ENCODE results near the gene E2F4.

E2F4 gene

DNA sequence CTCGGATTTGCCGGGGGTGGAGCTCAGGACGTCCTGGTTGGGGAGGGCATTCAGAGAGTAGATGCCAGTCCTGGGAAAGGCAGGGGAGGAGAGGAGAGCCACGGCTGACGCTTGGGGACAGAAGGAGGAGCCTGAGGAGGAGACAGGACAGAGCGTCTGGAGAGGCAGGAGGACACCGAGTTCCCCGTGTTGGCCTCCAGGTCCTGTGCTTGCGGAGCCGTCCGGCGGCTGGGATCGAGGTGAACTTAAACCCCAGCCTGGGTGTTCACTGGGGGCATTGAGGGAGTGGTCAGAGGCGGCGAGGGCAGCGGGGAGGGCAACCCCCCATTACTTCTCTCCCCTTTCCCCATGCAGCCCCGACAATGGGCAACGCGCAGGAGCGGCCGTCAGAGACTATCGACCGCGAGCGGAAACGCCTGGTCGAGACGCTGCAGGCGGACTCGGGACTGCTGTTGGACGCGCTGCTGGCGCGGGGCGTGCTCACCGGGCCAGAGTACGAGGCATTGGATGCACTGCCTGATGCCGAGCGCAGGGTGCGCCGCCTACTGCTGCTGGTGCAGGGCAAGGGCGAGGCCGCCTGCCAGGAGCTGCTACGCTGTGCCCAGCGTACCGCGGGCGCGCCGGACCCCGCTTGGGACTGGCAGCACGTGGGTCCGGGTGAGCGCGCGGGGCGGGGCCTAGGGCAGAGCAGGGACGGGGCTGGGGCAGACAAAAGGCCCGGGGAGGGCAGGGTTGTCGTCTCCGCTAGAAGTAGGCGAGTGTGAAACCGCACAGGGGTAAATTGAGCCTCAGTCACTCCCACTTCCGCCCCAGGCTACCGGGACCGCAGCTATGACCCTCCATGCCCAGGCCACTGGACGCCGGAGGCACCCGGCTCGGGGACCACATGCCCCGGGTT is 17.9 kb upstream of the E2F4 start:
- peak overlapping the region; percentile 98 for H3K4me2 ChIP-seq (ENCODE audit: low read depth, low read length, poor library complexity, severe bottlenecking)
- H3F3A ChIP-seq (ENCODE audit: low read depth), result no peaks in the 10 kb centered on the region
- peaks cover 37% of the 10 kb centered on the region for H3K4me1 ChIP-seq (ENCODE audit: insufficient read depth, low read length, poor library complexity, severe bottlenecking)
- TF ChIP-seq, protein P1, sequence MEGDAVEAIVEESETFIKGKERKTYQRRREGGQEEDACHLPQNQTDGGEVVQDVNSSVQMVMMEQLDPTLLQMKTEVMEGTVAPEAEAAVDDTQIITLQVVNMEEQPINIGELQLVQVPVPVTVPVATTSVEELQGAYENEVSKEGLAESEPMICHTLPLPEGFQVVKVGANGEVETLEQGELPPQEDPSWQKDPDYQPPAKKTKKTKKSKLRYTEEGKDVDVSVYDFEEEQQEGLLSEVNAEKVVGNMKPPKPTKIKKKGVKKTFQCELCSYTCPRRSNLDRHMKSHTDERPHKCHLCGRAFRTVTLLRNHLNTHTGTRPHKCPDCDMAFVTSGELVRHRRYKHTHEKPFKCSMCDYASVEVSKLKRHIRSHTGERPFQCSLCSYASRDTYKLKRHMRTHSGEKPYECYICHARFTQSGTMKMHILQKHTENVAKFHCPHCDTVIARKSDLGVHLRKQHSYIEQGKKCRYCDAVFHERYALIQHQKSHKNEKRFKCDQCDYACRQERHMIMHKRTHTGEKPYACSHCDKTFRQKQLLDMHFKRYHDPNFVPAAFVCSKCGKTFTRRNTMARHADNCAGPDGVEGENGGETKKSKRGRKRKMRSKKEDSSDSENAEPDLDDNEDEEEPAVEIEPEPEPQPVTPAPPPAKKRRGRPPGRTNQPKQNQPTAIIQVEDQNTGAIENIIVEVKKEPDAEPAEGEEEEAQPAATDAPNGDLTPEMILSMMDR (conservative IDR thresholded peaks at IDR 0.05; ENCODE audit: low read length), result peak; percentile 36
- no peak for TF ChIP-seq EZH2phosphoT487 (IDR thresholded peaks at IDR 0.05; ENCODE audit: borderline replicate concordance)
- H3K9ac ChIP-seq (ENCODE audit: low read depth, low read length, poor library complexity, severe bottlenecking), result peak overlapping the region; percentile 77
- H3K4me3 ChIP-seq (ENCODE audit: low read length, poor library complexity, severe bottlenecking), result peak overlapping the region; percentile 73
- no peaks in the 10 kb centered on the region for H3K36me3 ChIP-seq (ENCODE audit: insufficient read depth, low read length)
- peak overlapping the region; percentile 53 for H2AFZ ChIP-seq (ENCODE audit: low read length)
- H3K9me2 ChIP-seq (replicated peaks; ENCODE audit: low read depth, low read length), result no peaks in the 10 kb centered on the region
- H3K9me3 ChIP-seq (ENCODE audit: insufficient read depth, low read depth, low read length), result no peaks in the 10 kb centered on the region
- H3K79me2 ChIP-seq (ENCODE audit: insufficient read depth, low read length), result peaks cover 8% of the 10 kb centered on the region; the same call in 1 of the 2 replicates
- H3K27me3 ChIP-seq (ENCODE audit: insufficient read depth, low read length, poor library complexity, severe bottlenecking), result no peaks in the 10 kb centered on the region
- no peaks in the 10 kb centered on the region for H4K20me1 ChIP-seq (ENCODE audit: insufficient read depth, low read length, poor library complexity, severe bottlenecking)

DNA sequence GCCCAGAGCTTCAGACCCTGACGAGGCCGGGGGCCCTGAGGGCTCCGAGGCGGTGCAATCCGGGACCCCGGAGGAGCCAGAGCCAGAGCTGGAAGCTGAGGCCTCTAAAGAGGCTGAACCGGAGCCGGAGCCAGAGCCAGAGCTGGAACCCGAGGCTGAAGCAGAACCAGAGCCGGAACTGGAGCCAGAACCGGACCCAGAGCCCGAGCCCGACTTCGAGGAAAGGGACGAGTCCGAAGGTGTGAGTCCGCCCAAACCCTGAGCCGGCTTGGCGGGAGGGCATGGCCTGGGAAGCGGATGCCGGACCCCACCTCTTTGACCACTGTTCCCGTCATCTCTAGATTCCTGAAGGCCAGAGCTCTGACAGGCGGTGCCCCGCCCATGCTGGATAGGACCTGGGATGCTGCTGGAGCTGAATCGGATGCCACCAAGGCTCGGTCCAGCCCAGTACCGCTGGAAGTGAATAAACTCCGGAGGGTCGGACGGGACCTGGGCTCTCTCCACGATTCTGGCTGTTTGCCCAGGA is 17.2 kb upstream of the E2F4 start:
- no peaks in the 10 kb centered on the region for H3K9me3 ChIP-seq (ENCODE audit: insufficient read depth, low read depth, low read length)
- no peaks in the 10 kb centered on the region for H3K9me2 ChIP-seq (replicated peaks; ENCODE audit: low read depth, low read length)
- no peaks in the 10 kb centered on the region for H3K27me3 ChIP-seq (ENCODE audit: insufficient read depth, low read length, poor library complexity, severe bottlenecking)
- TF ChIP-seq EZH2phosphoT487 (IDR thresholded peaks at IDR 0.05; ENCODE audit: borderline replicate concordance), result no peak
- TF ChIP-seq, protein P1 (conservative IDR thresholded peaks at IDR 0.05; ENCODE audit: low read length), result no peak
- H3K4me3 ChIP-seq (ENCODE audit: low read length, poor library complexity, severe bottlenecking), result peak overlapping the region; percentile 73
- peak overlapping the region; percentile 77 for H3K9ac ChIP-seq (ENCODE audit: low read depth, low read length, poor library complexity, severe bottlenecking)
- no peaks in the 10 kb centered on the region for H3F3A ChIP-seq (ENCODE audit: low read depth)
- H2AFZ ChIP-seq (ENCODE audit: low read length), result peak overlapping the region; percentile 53
- H4K20me1 ChIP-seq (ENCODE audit: insufficient read depth, low read length, poor library complexity, severe bottlenecking), result no peaks in the 10 kb centered on the region
- peak overlapping the region; percentile 98 for H3K4me2 ChIP-seq (ENCODE audit: low read depth, low read length, poor library complexity, severe bottlenecking)
- H3K36me3 ChIP-seq (ENCODE audit: insufficient read depth, low read length), result no peaks in the 10 kb centered on the region
- H3K4me1 ChIP-seq (ENCODE audit: insufficient read depth, low read length, poor library complexity, severe bottlenecking), result peaks cover 30% of the 10 kb centered on the region
- peaks cover 9% of the 10 kb centered on the region; the same call in 1 of the 2 replicates for H3K79me2 ChIP-seq (ENCODE audit: insufficient read depth, low read length)

DNA sequence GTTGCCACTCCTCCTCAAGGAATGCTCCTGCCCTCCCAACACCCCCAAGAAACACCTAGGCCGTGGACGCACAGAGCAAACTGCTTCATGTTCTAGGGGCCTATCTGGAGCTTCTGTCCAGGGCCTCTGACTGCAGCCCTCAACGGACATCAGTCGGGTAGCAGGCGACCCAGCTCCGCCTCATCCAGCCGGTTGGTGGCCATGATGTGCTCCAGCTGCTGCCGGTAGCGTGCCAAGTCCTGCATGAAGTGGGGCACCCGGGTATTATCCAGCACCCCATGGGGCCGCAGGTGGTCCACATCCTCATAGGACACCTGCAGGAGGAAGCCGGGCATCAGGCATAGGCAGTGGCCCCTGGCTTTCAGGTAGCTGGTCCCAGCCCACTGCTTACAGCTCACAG is 15.3 kb upstream of the E2F4 start:
- Histone ChIP-seq H3K9me2 (replicated peaks; ENCODE audit: low read depth, low read length) (no peaks in the 10 kb centered on the region), H4K20me1 (ENCODE audit: insufficient read depth, low read length, poor library complexity, severe bottlenecking) (no peaks in the 10 kb centered on the region), H3K9ac (ENCODE audit: low read depth, low read length, poor library complexity, severe bottlenecking) (no peak overlapping the region), H3K36me3 (ENCODE audit: insufficient read depth, low read length) (no peaks in the 10 kb centered on the region), H3K79me2 (ENCODE audit: insufficient read depth, low read length) (peaks cover 20% of the 10 kb centered on the region; the same call in 1 of the 2 replicates), H3K4me2 (ENCODE audit: low read depth, low read length, poor library complexity, severe bottlenecking) (no peak overlapping the region), H3F3A (ENCODE audit: low read depth) (no peaks in the 10 kb centered on the region), H3K9me3 (ENCODE audit: insufficient read depth, low read depth, low read length) (no peaks in the 10 kb centered on the region), H2AFZ (ENCODE audit: low read length) (no peak overlapping the region), H3K27me3 (ENCODE audit: insufficient read depth, low read length, poor library complexity, severe bottlenecking) (no peaks in the 10 kb centered on the region), H3K4me1 (ENCODE audit: insufficient read depth, low read length, poor library complexity, severe bottlenecking) (peaks cover 25% of the 10 kb centered on the region), H3K4me3 (ENCODE audit: low read length, poor library complexity, severe bottlenecking) (no peak overlapping the region)
- no peak for TF ChIP-seq EZH2phosphoT487 (IDR thresholded peaks at IDR 0.05; ENCODE audit: borderline replicate concordance)
- TF ChIP-seq, protein P1 (conservative IDR thresholded peaks at IDR 0.05; ENCODE audit: low read length), result no peak
